NCI-H146 treated with DMSO at 0.1 percent for 48 hours (cell line): Measurements from ENCODE around the gene PNMA8C.
"Not testable (repeated sequence)": the region's sequence is repeated elsewhere in the genome, so short reads cannot be mapped to it uniquely, and the experiment has no call there.

Experiments used
- DNase-seq: peaks from one replicate; lab custom pipeline; 2025; ENCODE audit not compliant: unreplicated experiment; lab: John Stamatoyannopoulos, UW

PNMA8C gene

DNA sequence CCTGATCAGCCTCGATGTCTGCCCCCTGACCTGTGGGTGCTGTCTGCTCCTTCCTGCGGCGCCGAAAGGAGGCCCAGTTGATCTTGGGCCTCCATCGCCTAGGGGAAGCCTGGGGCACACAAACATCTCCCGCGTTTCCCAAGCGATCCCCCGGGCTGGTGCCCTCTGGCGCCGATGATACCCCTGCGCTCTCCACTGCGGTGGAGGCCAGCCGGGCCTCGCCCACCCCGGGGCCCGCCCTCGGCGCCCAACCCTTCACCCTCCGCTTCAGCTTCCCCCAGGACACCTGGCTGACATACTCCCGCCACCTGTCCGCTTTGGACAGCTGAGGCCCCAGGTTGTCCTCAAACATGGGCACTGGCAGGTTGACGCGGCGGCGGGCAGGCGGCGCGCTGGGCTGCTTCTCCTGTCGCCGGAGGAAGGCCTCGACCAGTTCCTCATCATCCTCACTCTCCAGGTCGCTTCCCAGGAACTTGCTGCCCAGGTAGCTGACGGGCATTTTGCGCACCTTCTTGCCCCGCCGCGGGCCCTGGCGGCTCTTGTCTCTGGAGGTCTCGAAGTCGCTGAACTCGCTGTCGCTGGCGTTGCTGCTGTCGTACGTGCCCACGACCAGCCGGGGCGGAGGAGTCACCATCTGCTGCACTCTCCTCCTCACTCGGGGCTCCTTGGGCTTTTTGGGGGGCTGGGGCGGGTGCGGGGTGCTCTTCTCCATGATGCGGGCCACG is 16.6 kb downstream of the PNMA8C start:
- DNase-seq = no peak

DNA sequence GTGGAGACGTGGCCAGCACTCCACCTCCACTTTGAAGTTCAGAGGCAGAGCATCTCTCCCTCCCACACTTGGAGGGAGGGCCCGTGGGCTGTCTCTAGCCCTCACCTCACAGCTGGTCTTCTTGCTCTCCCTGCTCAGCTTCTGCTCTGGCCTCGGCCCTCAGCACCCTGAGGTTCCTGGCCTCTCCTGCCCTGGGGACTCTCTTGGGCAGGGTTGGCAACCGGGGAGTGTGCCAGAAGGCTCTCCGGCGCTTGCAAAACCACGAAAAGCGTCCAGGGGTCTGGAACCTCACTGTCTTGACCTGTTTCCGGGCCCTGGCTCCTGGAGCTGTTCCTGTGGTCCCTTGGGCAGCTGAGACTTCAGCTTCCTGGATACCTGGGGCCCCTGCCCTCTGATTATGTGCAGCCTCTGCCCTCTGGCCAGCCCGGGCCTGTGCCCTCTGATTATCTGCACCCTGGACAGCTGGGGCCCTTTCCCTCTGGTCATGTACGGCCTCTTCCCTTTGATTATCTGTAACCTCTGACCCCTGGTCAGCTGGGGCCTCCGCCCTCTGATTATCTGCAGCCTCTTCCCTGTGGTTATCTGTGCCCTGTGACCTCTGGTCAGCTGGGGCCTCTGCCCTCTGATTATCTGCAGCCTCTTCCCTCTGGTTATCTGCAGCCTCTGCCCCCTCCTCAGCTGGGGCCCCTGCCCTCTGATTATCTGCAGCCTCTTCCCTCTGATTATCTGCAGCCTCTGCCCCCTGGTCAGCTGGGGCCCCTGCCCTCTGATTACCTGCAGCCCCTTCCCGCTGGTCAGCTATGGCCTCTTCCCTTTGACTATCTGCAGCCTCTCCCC is 17.4 kb downstream of the PNMA8C start:
- DNase-seq = no peak

DNA sequence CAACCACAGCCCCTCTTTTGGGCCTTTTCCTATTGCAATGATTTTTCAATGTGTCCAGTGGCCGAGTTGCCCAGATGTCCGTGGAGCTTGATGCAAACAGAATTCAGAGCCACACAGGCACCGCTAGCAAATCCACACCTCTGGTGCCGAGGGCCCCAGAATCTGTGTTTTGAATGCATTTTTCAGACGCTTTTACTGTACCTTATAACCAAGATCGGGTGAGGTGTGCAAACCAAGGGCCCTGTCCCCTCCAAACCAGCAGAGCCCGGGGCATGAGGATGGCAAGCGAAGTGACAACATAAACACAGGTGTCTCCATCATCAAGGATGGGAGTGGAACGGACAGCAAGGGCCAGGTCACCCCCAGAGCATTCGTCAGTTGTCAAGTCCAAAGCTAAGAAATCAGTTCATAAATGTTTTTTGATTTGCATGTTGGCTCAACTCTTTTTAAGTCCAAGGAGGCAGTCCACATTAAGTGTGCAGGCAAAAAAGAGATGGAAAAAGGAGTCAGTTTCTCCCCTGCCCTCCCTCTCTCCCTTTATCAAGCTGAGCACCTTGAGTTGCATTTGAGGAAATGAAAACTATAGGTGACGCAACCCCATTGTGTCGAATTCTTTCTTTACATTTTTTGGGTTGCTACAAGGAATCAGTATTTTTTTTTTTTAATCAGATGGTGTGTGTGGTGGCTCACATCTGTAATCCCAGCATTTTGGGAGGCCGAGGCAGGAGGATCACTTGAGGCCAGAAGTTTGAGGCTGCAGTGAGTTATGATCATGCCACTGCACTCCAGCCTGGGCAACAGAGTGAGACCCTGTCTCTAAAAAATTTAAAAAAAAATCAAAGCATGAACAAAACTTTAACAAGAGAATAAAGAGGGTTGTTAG is 18.3 kb downstream of the PNMA8C start:
- DNase-seq = no peak

DNA sequence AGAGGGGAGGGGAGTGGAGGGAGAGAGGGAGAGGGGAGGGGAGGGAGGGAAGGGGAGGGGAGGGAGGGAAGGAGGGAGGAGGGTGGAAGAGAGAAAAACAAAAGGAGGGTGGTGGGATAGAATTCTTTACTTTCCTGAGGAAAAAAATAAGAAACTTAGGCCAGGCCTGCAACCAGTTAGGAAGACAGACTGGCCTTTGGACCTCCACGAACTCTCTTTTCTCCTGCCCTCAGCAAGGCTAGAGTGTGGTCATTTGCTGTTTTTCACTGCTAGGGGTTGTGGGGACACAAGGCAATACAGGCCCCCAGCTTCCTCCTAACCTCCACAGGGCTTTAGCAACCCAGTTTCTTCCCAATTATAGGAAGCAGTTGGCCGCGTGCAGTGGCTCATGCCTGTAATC is 19.5 kb downstream of the PNMA8C start:
- DNase-seq = no peak

DNA sequence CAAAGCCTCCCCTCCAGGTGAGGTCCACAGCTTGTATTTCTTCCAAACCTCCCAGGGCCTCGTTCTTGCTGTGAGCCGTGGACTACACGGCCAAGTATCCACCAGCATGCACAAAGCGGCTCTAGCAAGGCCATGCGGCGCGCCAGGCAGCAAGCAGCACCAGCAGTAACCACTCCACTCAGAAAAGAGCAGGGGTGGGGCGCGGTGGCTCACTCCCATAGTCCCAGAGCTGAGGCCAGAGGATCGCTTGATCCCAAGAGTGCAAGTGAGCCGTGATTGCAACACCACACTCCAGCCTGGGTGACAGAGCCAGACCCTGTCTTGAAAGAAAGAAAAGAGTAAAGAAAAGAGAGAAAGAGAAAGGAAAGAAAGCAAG is 20.1 kb downstream of the PNMA8C start:
- no peak for DNase-seq

DNA sequence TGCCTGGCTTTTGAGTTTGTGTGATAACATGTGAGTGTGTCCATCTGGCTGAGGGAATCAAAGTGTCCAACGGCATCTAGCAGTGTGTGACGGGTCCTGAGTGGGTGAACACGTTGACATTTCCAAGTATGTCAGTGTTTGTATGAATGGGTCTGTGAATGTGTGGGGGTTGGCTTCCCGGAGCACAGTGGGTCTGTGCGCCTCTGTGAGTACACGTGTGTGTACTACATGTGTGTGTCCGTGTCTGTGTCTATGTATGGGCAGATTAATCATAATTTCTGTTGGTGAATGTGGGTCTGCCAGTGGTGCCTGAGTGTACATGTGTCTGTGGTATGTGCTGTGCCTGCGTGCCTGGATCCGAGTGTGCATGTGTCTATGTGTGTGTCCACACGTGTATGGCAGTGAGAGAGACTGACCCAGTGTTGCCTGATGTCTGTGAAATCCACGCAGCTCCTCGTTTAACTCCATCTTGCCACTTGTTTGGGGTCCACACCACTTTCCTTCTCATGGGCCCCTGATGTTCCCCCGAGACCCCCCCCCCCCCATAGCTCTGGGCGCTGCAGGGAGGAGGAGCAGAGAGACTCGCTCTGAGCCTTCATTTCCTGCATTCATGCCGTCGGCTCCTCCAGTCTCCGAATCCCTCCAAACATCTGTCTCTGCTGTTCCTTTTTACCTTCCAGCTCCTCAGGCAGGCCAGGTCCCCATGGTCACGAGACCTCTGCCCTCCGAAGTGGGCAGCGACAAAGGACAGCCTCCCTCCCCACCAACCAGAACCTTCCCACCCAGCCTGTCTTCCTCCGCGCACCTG is 20.7 kb downstream of the PNMA8C start:
- DNase-seq = no peak

DNA sequence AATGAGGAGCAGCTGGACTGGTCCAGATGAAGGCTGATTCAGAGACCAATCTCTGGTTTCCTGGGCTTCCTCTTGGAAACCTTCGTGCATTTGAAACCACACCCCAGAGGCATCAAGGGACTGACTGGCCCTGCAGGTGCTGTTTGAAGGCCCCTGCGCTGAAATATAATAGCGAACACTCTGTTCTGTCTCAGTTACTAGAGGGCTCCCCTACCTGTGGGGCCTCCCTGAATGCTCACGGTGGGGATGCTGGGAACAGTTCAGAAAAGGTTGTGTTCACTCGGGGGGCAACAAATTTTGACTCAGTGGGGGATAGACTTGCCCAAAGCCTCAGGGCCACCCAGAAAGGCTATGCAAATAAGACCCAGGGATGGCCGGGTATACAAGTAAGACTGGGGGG is 21.8 kb downstream of the PNMA8C start:
- DNase-seq = no peak

DNA sequence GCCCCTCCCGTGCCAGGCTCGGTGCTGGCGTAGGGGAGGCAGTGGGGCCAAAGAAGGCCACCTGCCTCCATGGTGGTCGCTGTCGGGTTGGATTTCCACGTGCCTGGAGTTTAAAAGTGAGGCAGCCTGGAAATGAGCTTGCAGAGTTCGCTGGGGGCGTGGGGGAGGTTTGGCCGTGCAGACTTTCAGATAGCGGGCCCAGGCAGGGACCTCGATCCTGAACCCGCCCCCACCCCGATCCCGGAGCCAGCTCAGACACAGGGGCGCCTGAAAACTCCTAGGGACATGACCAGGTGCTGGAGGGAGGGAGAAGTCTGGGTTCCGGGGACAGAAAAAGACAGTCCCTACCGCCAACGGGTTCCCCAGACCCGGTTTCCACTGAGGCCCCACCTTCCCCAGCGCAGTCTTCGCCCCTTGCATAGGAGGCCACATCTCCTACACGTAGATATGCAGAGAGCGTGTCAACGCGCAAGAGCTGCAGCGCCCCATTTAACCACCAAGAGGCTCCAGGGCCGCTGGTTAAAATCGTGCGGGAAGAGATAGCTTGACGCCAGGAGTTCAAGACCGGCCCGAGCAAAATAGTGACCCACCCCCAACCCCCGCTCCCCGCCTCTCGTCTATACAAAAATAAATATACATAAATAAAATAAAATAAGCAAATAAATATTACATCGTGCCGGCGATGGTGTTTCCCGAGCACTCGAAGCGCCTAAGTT is 23.8 kb downstream of the PNMA8C start:
- no peak for DNase-seq

DNA sequence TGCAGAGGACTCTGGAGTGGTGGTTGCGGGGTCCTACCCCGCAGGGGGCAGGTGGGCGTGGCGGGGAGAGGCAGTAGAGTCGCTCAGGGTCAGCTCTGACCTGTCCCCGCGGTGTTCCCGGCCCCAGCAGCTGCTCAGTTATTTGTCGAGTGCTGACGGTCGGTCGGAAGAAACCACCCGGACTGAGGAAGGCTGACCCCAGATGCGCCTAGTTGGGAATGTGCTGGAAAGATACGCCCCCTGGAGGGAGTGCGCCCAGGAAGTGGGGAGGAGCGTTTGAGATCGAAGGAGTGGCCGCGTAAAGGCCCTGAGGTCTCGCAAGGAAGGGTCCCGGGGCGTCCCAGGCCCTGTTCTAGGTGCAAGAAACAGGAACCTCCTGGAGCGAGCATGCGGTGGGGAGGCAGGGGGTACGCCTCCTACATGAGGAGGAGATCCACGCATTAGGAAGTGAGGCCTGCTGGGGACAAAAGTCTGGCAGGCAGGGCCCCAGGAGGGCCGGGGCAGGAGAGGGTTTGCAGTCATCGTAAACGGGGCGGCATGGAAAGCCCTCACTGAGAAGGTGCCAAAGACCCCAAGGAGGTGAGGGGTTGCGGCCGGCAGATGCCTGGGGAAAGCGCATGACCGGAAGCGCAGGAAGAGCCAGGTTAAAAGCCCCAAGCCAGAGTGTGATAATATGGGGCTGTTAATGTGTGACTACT is 24.5 kb downstream of the PNMA8C start:
- no peak for DNase-seq

DNA sequence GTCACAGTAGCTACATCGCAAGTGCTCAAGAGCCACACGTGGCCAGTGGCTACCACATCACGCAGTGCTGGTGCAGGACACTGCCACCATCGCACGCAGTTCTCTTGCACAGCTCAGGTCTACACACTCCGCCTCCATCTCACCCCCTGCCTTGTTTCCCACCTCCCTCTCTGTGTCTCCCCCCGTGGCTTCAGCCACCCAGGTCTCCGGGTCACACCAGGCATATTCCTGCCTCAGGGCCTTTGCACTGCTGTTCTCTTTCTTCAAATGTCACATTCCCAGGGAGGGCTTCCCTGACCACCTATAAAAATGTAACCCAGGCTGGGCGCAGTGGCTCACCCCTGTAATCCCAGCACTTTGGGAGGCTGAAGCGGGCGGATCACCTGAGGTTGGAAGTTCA is 26.0 kb downstream of the PNMA8C start:
- DNase-seq = no peak

DNA sequence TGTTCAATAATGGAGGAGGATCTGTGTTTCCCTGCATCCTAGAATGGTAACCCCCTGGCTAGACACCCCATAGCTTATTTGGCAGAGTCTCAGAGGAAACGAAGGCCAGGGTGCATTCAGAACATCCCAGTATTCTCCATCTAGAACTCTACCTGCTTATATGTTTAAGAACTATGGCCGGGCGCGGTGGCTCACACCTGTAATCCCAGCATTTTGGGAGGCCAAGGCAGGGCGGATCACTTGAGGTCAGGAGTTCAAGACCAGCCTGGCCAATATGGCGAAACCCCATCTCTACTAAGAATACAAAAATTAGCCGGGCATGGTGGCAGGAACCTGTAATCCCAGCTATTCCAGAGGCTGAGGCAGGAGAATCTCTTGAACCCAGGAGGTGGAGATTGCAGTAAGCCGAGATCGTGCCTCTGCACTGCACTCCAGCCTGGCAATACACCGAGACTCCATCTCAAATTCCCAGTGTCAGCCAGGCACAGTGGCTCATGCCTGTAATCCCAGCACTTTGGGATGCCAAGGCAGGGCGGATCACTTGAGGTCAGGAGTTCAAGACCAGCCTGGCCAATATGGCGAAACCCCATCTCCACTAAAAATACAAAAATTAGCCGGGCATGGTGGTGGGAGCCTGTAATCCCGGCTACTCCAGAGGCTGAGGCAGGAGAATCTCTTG is 30.8 kb downstream of the PNMA8C start:
- not testable (repeated sequence) for DNase-seq

DNA sequence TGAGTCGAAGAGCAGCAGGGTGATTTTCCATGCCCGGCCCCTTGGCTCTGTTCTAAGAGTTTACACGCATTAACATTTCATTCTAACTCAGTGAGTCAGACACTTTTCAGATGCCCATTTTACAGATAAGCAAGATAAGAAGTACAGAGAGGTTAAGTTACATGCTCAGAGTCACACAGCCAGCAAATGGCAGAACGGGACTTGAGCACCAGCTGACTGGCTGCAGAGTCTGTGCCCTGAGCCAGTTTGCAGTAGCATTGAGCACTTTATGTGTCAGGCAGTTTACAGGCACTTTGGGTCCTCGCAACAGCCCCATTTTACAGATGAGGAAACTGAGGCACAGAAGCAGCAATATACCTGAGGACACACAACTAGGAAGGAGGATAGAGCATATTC is 34.3 kb downstream of the PNMA8C start:
- DNase-seq = no peak

DNA sequence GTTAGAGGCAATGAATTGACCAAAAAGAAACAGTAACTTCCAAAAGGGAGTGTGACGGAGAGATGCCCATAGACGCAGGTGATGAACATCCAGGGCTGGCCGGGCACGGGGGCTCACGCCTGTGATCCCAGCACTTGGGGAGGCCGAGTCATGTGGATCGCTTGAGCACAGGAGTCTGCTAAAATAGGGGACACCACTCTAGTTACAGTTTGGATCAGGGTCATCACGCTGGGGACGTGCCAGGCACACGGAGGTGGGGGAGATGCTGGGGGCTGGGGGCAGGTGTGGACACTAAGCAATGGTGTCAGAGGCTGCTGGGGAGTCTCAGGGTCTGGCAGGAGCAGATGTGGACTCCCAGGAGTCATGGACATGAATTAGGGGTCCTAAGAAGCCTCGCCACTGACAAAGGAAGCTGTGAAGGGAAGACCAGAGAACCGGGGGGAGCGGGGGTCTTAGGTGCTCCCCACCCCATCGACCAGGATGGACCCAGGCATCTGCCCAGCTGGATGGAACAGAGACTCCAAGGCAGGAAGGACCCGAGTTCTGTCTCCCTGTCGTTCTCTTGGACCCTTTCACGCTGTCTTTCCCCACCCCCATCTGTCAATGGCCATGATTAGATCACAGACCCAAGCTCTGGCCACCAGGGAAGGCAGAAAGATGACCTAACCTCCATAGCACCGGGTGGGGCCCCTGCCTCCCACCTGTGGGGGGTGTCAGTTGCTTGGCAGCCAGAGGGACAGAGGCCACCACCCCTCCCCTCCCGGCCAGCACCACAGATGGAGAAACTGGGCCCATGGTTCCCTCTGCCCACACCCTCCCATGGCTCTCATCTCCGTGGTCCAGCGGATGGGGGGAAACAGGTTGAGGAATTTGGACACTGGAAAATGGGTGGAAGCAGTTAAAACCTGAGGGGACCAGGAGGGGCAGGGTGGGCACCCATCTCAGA is 35.0 kb downstream of the PNMA8C start:
- DNase-seq = no peak

DNA sequence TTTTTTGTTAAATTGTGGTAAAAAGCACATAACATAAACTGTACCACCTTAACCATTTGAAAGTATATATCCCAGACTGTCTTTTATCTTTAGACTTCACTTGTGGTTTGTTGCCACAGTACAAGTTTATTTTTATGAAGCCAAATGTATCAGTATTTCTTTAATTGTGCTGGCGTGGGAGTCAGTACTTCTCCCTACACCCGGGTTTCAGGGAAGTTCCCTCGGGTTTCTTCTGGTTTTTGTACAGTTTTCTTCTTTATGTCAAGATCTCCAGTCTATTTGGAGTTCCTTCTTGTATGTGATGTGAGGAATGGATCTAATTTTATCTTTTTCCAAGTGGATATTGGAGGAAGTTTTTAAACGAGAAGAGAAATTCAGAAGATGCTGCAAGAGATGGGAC is 35.9 kb downstream of the PNMA8C start:
- no peak for DNase-seq

DNA sequence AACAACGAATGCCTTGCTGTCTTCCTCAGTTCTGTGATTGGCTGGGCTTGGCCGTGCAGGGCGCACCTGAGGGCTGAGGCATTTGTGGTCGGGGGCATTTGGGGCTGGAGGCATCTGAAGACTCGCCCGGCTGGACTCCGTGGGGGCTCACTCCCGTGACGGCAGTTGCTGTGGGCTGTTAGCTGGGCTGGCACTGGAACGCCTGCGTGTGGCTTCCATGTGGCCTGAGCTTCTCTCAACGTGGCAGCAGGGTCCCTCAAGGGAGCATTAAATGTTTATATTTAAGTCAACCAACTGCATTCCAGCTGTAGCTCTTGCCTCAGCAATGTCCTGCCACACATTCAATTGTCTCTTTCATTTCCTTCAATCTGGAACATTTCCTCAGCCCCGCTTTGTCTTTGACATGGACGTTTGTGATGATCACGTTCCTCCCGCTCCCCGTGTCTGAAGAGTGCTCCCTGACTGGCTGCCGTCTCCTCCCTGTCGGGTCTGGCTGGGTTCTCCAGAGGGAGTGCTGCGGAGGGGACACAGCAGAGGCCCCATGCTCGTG is 36.4 kb downstream of the PNMA8C start:
- no peak for DNase-seq

DNA sequence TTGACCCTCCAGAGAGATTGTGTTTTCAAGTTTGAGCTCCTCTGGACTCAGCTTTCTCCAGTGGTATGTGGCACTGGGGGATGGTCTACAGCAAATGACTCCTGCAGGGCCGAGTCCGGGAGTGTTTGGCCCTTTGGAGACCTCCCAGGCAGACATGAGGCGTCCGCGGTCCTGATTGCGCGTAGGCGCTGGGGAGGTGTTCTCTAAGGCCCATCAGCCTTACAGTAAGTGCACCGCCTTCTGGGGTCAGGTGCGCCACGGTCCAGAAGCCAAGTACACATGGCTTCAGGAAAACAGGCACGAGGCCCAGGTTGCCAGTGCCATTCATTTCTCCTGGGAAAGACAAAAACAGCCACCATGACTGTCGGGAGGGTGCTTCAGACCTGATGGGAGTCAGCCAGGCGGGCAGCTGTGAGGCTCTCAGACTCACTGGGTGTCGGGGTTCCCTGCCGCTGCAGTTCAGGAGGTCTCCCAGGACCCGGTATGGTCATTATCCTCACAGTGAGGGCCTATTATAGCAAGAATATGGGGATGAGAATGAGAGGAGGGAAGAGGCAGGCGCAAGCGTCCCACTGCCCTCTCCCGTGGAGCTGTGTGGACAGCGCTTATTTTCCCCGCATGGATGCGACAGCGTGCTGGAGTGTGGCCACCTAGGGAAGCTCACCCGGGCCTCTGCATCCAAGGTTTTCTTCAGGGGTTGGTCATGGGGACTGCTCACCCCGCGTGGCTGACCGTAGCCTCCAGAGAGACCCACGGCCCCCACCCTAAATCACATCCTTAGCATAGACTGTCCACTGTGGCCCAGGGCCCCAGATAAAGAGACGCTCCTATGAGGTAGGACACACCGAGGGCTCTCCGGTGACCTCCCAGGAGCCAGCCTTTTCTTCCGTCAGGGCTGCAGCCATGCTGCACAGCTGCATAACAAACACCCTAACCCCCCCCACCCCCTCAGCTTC is 37.2 kb downstream of the PNMA8C start:
- no peak for DNase-seq
